ENCODE data around the gene NFIC.

GRCh38 chr19:3323026-3323425, 43.4 kb upstream of the NFIC start:
- TF ChIP-seq CTCF (IDR thresholded peaks at IDR 0.05; ENCODE audit: low read depth, low read length) (no peak), POLR2A (IDR thresholded peaks at IDR 0.05; ENCODE audit: extremely low read depth, insufficient read length) (no peak)
